Suprapubic skin (tissue), 3 donors: ENCODE measurements around the gene CD1E.

ENCODE experiments used
- EP300 ChIP-seq: sonication (generic); formaldehyde crosslinking; IDR thresholded peaks from one replicate; pipeline ENCODE4 v1.6.1; 2017; ENCODE audit warnings: antibody characterized with exemption
- TF ChIP-seq, protein P1 (sequence below), 2 donors: fragments of 200-600 bp in 1 of 2; fragments of 450-650 bp in 1 of 2; sonication (generic) in 1 of 2; IDR thresholded peaks; one replicate each; pipeline ENCODE4 v1.5.1; 2016 to 2019; ENCODE audit warnings: antibody characterized with exemption in 2 of 2, mild to moderate bottlenecking in 1 of 2, moderate library complexity in 1 of 2

DNA sequence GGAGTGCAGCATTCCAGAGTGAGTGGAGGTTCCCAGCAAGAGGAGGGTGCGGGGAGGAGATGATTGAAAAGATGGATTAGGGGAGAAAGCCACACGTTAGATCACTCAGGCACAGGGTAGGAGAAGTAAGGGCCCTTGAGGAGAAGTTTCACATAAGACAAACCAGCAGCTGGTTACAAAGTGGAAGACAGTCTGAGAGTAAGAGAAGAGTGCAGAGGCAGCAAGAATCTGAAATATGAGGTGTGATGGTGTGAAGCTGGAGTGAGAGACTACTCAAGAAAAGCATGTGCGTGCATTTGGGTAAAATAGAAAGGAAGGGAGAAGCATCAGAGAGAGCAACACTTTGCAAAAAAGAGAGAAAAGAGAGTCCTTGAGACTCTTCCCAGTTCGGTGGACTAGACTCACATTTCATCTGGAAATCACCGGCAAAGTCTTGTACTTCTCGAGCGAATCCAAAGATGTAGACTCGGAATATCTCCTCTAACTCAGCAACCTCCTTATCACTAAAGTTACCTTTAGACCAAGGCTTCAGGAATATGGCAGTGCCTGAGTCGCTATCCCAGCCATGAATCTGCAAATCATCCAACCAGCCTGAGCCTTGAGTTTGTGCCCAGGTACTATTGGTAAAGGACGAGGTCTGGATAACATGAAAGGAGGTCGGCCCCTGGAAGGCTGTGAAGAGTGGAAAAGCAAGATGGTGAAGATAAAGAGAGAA is 23.1 kb upstream of the CD1E start:
- TF ChIP-seq, protein P1, sequence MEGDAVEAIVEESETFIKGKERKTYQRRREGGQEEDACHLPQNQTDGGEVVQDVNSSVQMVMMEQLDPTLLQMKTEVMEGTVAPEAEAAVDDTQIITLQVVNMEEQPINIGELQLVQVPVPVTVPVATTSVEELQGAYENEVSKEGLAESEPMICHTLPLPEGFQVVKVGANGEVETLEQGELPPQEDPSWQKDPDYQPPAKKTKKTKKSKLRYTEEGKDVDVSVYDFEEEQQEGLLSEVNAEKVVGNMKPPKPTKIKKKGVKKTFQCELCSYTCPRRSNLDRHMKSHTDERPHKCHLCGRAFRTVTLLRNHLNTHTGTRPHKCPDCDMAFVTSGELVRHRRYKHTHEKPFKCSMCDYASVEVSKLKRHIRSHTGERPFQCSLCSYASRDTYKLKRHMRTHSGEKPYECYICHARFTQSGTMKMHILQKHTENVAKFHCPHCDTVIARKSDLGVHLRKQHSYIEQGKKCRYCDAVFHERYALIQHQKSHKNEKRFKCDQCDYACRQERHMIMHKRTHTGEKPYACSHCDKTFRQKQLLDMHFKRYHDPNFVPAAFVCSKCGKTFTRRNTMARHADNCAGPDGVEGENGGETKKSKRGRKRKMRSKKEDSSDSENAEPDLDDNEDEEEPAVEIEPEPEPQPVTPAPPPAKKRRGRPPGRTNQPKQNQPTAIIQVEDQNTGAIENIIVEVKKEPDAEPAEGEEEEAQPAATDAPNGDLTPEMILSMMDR (IDR thresholded peaks at IDR 0.05), result no peak
- no peak for TF ChIP-seq EP300
